Thyroid gland (tissue), 4 donors: ENCODE results near the gene MAPK10.

Experiments used
- CTCF ChIP-seq, 6 experiments: fragments of 200-600 bp in 3 of 6; fragments of 450-650 bp in 3 of 6; sonication (generic) in 3 of 6; IDR thresholded peaks; one replicate each; pipeline ENCODE4 v1.5.1; 2016 to 2019; ENCODE audit warnings: antibody characterized with exemption in 6 of 6, mild to moderate bottlenecking in 2 of 6, inconsistent platforms in 1 of 6, moderate library complexity in 1 of 6
- POLR2A ChIP-seq, 2 donors: fragments of 450-650 bp; IDR thresholded peaks; one replicate each; pipeline ENCODE4 v1.6.1; 2017; ENCODE audit warnings: antibody characterized with exemption in 2 of 2, mild to moderate bottlenecking in 2 of 2, moderate library complexity in 1 of 2

DNA sequence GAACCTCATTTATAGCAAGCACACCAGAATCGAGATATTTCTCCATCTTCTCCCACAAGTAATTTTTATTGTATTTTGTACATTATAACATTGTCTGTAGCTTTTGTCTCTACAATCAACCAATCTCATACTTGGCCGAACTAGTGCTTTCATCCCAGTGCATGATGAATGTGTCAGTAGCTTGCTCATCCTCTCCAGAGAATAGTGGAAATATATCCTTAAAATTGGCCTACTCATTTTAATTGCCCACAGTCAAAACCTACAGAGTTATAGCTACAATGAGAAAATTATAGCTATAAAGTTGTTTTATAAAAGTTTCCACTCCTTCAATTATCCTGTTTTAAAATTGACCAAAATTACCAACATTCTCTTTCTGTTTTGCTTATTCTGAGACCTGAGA lies 103.8 kb downstream of the MAPK10 start:
- TF ChIP-seq CTCF (IDR thresholded peaks at IDR 0.05) (no peak), POLR2A (IDR thresholded peaks at IDR 0.05) (no peak)
